OCI-LY1 (cell line): ENCODE results near the gene SESN1.

Source experiments
- H2AFZ ChIP-seq: fragments of 200-600 bp; sonication (generic), shearing (Covaris generic); 2 replicates; pipeline ENCODE4 v1.6.0; 2014; ENCODE audit warnings: antibody characterized with exemption, mild to moderate bottlenecking, low read length
- H3F3A ChIP-seq: fragments of 200-600 bp; sonication (generic), shearing (Covaris generic); 2 replicates; pipeline ENCODE4 v1.6.0; 2014; ENCODE audit warnings: mild to moderate bottlenecking, antibody characterized with exemption, low read length, moderate library complexity; ENCODE audit not compliant: insufficient read depth
- H3K27ac ChIP-seq: fragments of 200-600 bp; sonication (generic); 2 replicates; pipeline ENCODE4 v1.5.1; 2014; ENCODE audit warnings: low read length, mixed run types, mild to moderate bottlenecking, low read depth; ENCODE audit not compliant: poor library complexity, severe bottlenecking
- H3K27me3 ChIP-seq: fragments of 200-600 bp; sonication (generic); 2 replicates; pipeline ENCODE4 v1.6.0; 2014; ENCODE audit warnings: antibody characterized with exemption, mild to moderate bottlenecking, low read length, moderate library complexity; ENCODE audit not compliant: insufficient read depth
- H3K36me3 ChIP-seq: fragments of 200-600 bp; sonication (generic); 2 replicates; pipeline ENCODE4 v1.6.1; 2014; ENCODE audit warnings: mild to moderate bottlenecking, antibody characterized with exemption, low read length, moderate library complexity, mixed read lengths; ENCODE audit not compliant: insufficient read depth
- H3K4me1 ChIP-seq: fragments of 200-600 bp; sonication (generic); 2 replicates; pipeline ENCODE4 v1.5.1; 2014; ENCODE audit warnings: mild to moderate bottlenecking, low read length, moderate library complexity; ENCODE audit not compliant: insufficient read depth, severe bottlenecking
- H3K4me2 ChIP-seq: fragments of 200-600 bp; sonication (generic), shearing (Covaris generic); 2 replicates; pipeline ENCODE4 v1.6.1; 2014; ENCODE audit warnings: low read length
- H3K4me3 ChIP-seq: fragments of 200-600 bp; sonication (generic); 2 replicates; pipeline ENCODE4 v1.5.1; 2014; ENCODE audit warnings: low read length, low read depth, mild to moderate bottlenecking, mixed read lengths; ENCODE audit not compliant: poor library complexity, severe bottlenecking
- H3K79me2 ChIP-seq: fragments of 200-600 bp; shearing (Covaris generic); 2 replicates; pipeline ENCODE4 v1.6.1; 2016; ENCODE audit warnings: mixed run types, low read length, mixed read lengths; ENCODE audit not compliant: insufficient read depth
- H3K9ac ChIP-seq: fragments of 200-600 bp; sonication (generic), shearing (Covaris generic); 2 replicates; pipeline ENCODE4 v1.6.1; 2014; ENCODE audit warnings: mild to moderate bottlenecking, low read length, mixed read lengths
- H3K9me2 ChIP-seq: fragments of 200-600 bp; sonication (generic), shearing (Covaris generic); 2 replicates; pipeline ENCODE4 v1.6.1; 2014; ENCODE audit warnings: low read depth, mild to moderate bottlenecking, low read length, mixed read lengths
- H3K9me3 ChIP-seq: fragments of 200-600 bp; shearing (Covaris generic); 2 replicates; pipeline ENCODE4 v1.6.1; 2014; ENCODE audit warnings: low read length, mixed read lengths
- H4K20me1 ChIP-seq: fragments of 200-600 bp; sonication (generic), shearing (Covaris generic); 2 replicates; pipeline ENCODE4 v1.6.0; 2016; ENCODE audit warnings: mild to moderate bottlenecking, low read length; ENCODE audit not compliant: insufficient read depth
- EZH2 ChIP-seq: fragments of 200-600 bp; sonication (generic), shearing (Covaris generic); IDR thresholded peaks from 2 replicates; pipeline ENCODE4 v1.8.0; 2017; ENCODE audit warnings: borderline replicate concordance, mixed run types, mild to moderate bottlenecking, antibody characterized with exemption, low read length, moderate library complexity, mixed read lengths
- TF ChIP-seq, protein P1 (sequence below): fragments of 200-600 bp; sonication (generic), shearing (Covaris generic); IDR thresholded peaks from 2 replicates; pipeline ENCODE4 v1.5.1; 2017; ENCODE audit warnings: mild to moderate bottlenecking, antibody characterized with exemption, low read length, moderate library complexity, mixed read lengths

The SESN1 gene

DNA sequence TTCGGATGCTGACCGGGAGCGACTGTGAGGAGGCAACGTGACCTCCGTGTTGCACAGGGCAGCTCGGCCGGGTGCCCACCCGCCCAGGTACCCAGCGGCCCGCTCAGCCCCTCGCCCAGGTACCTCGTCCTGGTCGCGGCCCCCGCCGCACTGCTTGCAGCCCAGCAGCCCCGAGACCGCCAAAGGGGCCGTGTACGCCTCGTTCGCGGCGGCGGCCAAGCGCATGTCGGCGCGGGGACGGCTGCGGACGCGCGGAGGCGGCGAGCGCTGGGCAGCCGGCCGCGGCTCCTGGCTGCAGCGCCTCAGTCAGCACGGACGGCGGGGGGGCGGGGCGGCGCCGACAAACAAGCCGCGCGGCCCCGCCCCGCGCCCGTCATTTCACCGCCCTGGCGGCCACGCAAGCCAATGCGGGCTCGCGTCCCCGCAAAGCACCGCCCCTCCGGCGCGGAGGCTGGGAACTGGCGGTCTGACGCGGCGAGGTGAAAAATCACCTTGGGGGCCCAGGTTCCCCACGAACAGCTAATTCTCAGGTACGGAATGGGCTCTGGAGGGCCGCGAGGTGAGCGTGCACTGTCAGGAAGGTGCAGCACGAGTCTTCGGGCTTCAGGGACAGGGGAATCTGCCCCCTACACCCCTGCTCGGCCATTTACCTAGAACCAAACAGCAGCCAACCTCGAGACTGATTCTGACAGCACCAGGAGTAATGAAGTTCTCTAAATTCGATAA is 85.2 kb downstream of the SESN1 start:
- Histone ChIP-seq H3K27ac (peak overlapping the region; percentile 68), H3K4me3 (peak overlapping the region; percentile 96), H3K9me2 (no peaks in the 10 kb centered on the region), H3K79me2 (peaks cover 10% of the 10 kb centered on the region; the same call in 1 of the 2 replicates), H2AFZ (no peak overlapping the region), H3K4me1 (peaks cover 78% of the 10 kb centered on the region), H3K9me3 (no peaks in the 10 kb centered on the region), H3K27me3 (no peaks in the 10 kb centered on the region), H3K9ac (peak overlapping the region; percentile 87), H4K20me1 (no peaks in the 10 kb centered on the region), H3K4me2 (peak overlapping the region; percentile 85), H3F3A (no peaks in the 10 kb centered on the region), H3K36me3 (no peaks in the 10 kb centered on the region)
- TF ChIP-seq, protein P1, sequence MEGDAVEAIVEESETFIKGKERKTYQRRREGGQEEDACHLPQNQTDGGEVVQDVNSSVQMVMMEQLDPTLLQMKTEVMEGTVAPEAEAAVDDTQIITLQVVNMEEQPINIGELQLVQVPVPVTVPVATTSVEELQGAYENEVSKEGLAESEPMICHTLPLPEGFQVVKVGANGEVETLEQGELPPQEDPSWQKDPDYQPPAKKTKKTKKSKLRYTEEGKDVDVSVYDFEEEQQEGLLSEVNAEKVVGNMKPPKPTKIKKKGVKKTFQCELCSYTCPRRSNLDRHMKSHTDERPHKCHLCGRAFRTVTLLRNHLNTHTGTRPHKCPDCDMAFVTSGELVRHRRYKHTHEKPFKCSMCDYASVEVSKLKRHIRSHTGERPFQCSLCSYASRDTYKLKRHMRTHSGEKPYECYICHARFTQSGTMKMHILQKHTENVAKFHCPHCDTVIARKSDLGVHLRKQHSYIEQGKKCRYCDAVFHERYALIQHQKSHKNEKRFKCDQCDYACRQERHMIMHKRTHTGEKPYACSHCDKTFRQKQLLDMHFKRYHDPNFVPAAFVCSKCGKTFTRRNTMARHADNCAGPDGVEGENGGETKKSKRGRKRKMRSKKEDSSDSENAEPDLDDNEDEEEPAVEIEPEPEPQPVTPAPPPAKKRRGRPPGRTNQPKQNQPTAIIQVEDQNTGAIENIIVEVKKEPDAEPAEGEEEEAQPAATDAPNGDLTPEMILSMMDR, result no peak
- TF ChIP-seq EZH2, result no peak

GRCh38 chr6:109008537-109009235 is 86.0 kb downstream of the SESN1 start:
- H4K20me1 ChIP-seq, result no peaks in the 10 kb centered on the region
- TF ChIP-seq EZH2, result no peak
- TF ChIP-seq, protein P1, result no peak
- H2AFZ ChIP-seq, result no peak overlapping the region
- H3K27me3 ChIP-seq, result no peaks in the 10 kb centered on the region
- no peaks in the 10 kb centered on the region for H3K36me3 ChIP-seq
- peaks cover 78% of the 10 kb centered on the region for H3K4me1 ChIP-seq
- H3K4me3 ChIP-seq, result peak overlapping the region; percentile 96
- H3K27ac ChIP-seq, result peak overlapping the region; percentile 68
- H3K4me2 ChIP-seq, result peak overlapping the region; percentile 85
- H3K9ac ChIP-seq, result peak overlapping the region; percentile 87
- no peaks in the 10 kb centered on the region for H3K9me2 ChIP-seq
- H3K79me2 ChIP-seq, result peaks cover 15% of the 10 kb centered on the region; the same call in 1 of the 2 replicates
- H3F3A ChIP-seq, result no peaks in the 10 kb centered on the region
- H3K9me3 ChIP-seq, result no peaks in the 10 kb centered on the region

GRCh38 chr6:109008054-109008453 is 86.6 kb downstream of the SESN1 start:
- Histone ChIP-seq H3K4me3 (peak overlapping the region; percentile 96), H3K36me3 (no peaks in the 10 kb centered on the region), H3K9ac (peak overlapping the region; percentile 87), H3K4me1 (peaks cover 78% of the 10 kb centered on the region), H3K9me2 (no peaks in the 10 kb centered on the region), H3F3A (no peaks in the 10 kb centered on the region), H3K9me3 (no peaks in the 10 kb centered on the region), H3K79me2 (peaks cover 17% of the 10 kb centered on the region; the same call in 1 of the 2 replicates), H4K20me1 (no peaks in the 10 kb centered on the region), H3K4me2 (peak overlapping the region; percentile 85), H3K27ac (peak overlapping the region; percentile 68), H2AFZ (no peak overlapping the region), H3K27me3 (no peaks in the 10 kb centered on the region)
- no peak for TF ChIP-seq EZH2
- TF ChIP-seq, protein P1, result no peak
